Measurements from ENCODE around the gene PLCB3. TPM values are rescaled to one million over a fixed set of nuclear protein-coding genes. Genes with fewer than 3 reads are reported as not detected.
A peak's percentile ranks its signal among the peaks of the same experiment; 100 is the strongest.

Gene PLCB3
- total and polyA plus RNA-seq, 2 of the 13 experiments (the other 11 are each of a cell fraction or from before 2014, with no cell fraction given), result 7.5 to 13.8 TPM

GRCh38 chr11:64269540-64270220 is 18.4 kb downstream of the PLCB3 start (continued):
- TF ChIP-seq IRF2 (CRISPR knock-in tag; IDR thresholded peaks at IDR 0.05) (peak; percentile 79; the same call in 1 of the 2 replicates), SMAD3 (CRISPR knock-in tag; IDR thresholded peaks at IDR 0.05) (no peak), GZF1 (CRISPR knock-in tag; IDR thresholded peaks at IDR 0.05) (0 out of 2 replicates have a peak, but pooled peaks have one; percentile 65), SIN3A (IDR thresholded peaks at IDR 0.05; ENCODE audit: borderline replicate concordance, low read depth, low read length) (peak; percentile 83; the same call in 1 of the 2 replicates), NFATC3 (CRISPR knock-in tag; IDR thresholded peaks at IDR 0.05) (no peak), TOE1 (CRISPR knock-in tag; IDR thresholded peaks at IDR 0.05) (0 out of 2 replicates have a peak, but pooled peaks have one; percentile 72), CBFB (CRISPR knock-in tag; IDR thresholded peaks at IDR 0.05) (0 out of 2 replicates have a peak, but pooled peaks have one; percentile 10), RXRB (CRISPR knock-in tag; IDR thresholded peaks at IDR 0.05; ENCODE audit: borderline replicate concordance) (peak; percentile 93), SIX1 (CRISPR knock-in tag; IDR thresholded peaks at IDR 0.05; ENCODE audit: borderline replicate concordance) (peak; percentile 58), TRIM24 (CRISPR knock-in tag; IDR thresholded peaks at IDR 0.05) (no peak), ZNF451 (CRISPR knock-in tag; IDR thresholded peaks at IDR 0.05) (no peak; the same call in 1 of the 2 replicates), ZZZ3 (CRISPR knock-in tag; IDR thresholded peaks at IDR 0.05; ENCODE audit: borderline replicate concordance) (peak; percentile 32; the same call in 1 of the 2 replicates), ZBTB37 (CRISPR knock-in tag; IDR thresholded peaks at IDR 0.05) (no peak; the same call in 1 of the 2 replicates), ZNF230 (CRISPR knock-in tag; IDR thresholded peaks at IDR 0.05) (no peak), GATA4 (IDR thresholded peaks at IDR 0.05; ENCODE audit: borderline replicate concordance, low read depth) (no peak), DMAP1 (CRISPR knock-in tag; IDR thresholded peaks at IDR 0.05) (peak; percentile 75), ZNF44 (CRISPR knock-in tag; IDR thresholded peaks at IDR 0.05) (no peak), ZNF674 (CRISPR knock-in tag; IDR thresholded peaks at IDR 0.05; ENCODE audit: low read depth) (no peak), NFIC (IDR thresholded peaks at IDR 0.05; ENCODE audit: low read length) (peak; percentile 15; the same call in 1 of the 2 replicates), POGZ (CRISPR knock-in tag; IDR thresholded peaks at IDR 0.05) (peak; percentile 36; the same call in 1 of the 2 replicates), ZKSCAN5 (CRISPR knock-in tag; IDR thresholded peaks at IDR 0.05) (no peak), UBTF (CRISPR knock-in tag; IDR thresholded peaks at IDR 0.05) (peak; percentile 69), SYNCRIP (IDR thresholded peaks at IDR 0.05; ENCODE audit: insufficient read depth, low read depth, low read length) (no peak), HCFC1 (IDR thresholded peaks at IDR 0.05; ENCODE audit: low read depth, low read length) (peak; percentile 95), ZNF639 (CRISPR knock-in tag; conservative IDR thresholded peaks at IDR 0.05) (peak; percentile 92), DNMT3B (CRISPR knock-in tag; conservative IDR thresholded peaks at IDR 0.05) (0 out of 2 replicates have a peak, but pooled peaks have one; percentile 16), XRCC5 (optimal IDR thresholded peaks at IDR 0.05; ENCODE audit: low read length) (no peak)
